22Rv1 (cell line): ENCODE measurements around the gene KLF13.

Experiments
- CTCF ChIP-seq: fragments of 450-650 bp; IDR thresholded peaks from 2 replicates; pipeline ENCODE4 v1.5.1; 2017; ENCODE audit warnings: mild to moderate bottlenecking
- ZFX ChIP-seq: fragments of 450-650 bp; IDR thresholded peaks from 2 replicates; pipeline ENCODE4 v1.6.1; 2017; ENCODE audit warnings: antibody characterized with exemption, borderline replicate concordance

- TF ChIP-seq CTCF (no peak), ZFX (no peak)
Observed at GRCh38 chr15:31366169-31366734, 39.6 kb downstream of the KLF13 start.
